ENCODE results near the gene NPNT.

NPNT gene

DNA sequence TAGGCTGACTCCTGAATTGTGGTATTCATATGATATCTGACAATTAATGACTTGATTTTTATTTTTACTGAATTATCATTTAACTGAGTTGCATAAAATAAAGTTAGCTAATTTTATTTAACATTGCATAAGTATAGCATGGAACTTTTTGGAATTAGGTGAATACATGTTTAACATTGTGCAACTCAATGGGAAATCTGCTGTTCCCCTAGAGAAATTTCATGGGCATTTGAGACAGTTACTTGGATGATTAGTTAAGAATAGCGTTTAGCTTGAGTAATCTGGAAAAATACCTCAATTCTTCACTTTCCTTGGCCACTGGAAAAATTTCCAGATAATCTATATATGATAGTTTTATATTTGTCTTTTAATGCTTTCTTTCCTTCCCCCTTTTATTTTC lies 42.5 kb downstream of the NPNT start:
- Histone ChIP-seq H3K27ac (no peak overlapping the region), H3K4me3 (ENCODE audit: low read depth, low read length) (no peak overlapping the region), H2AFZ (no peak overlapping the region), H3K9ac (no peak overlapping the region), H3K9me3 (ENCODE audit: control insufficient read depth, low read length) (no peaks in the 10 kb centered on the region), H3K79me2 (no peaks in the 10 kb centered on the region), H3K27me3 (ENCODE audit: control insufficient read depth, insufficient read depth, low read length) (no peaks in the 10 kb centered on the region), H3K4me1 (no peaks in the 10 kb centered on the region), H3K36me3 (ENCODE audit: control insufficient read depth, insufficient read depth, low read length) (no peaks in the 10 kb centered on the region), H3K4me2 (ENCODE audit: low read length) (no peak overlapping the region)
- TF ChIP-seq, protein P1, sequence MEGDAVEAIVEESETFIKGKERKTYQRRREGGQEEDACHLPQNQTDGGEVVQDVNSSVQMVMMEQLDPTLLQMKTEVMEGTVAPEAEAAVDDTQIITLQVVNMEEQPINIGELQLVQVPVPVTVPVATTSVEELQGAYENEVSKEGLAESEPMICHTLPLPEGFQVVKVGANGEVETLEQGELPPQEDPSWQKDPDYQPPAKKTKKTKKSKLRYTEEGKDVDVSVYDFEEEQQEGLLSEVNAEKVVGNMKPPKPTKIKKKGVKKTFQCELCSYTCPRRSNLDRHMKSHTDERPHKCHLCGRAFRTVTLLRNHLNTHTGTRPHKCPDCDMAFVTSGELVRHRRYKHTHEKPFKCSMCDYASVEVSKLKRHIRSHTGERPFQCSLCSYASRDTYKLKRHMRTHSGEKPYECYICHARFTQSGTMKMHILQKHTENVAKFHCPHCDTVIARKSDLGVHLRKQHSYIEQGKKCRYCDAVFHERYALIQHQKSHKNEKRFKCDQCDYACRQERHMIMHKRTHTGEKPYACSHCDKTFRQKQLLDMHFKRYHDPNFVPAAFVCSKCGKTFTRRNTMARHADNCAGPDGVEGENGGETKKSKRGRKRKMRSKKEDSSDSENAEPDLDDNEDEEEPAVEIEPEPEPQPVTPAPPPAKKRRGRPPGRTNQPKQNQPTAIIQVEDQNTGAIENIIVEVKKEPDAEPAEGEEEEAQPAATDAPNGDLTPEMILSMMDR (IDR thresholded peaks at IDR 0.05), result no peak

DNA sequence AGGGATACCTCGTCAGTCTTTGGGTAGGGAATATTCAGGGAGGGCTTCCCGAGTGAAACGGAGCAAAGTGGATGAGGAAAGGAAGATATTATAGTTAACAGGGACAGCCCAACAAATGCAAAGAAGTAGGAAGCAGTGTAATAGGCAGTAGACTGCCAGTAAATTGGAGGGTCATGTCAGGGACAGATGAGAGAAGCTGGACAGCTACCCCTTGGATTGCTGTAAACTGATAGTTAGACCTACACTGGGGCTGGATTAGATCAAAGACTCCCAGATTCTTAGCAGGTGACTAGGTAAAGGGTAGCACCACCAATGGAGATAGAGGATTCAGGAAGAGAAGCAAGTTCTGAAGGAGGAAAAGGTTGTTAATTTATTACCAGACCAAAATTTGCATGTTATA lies 48.0 kb downstream of the NPNT start:
- Histone ChIP-seq H2AFZ (no peak overlapping the region), H3K9me3 (ENCODE audit: control insufficient read depth, low read length) (no peaks in the 10 kb centered on the region), H3K4me3 (ENCODE audit: low read depth, low read length) (no peak overlapping the region), H3K4me1 (no peaks in the 10 kb centered on the region), H3K36me3 (ENCODE audit: control insufficient read depth, insufficient read depth, low read length) (no peaks in the 10 kb centered on the region), H3K27me3 (ENCODE audit: control insufficient read depth, insufficient read depth, low read length) (no peaks in the 10 kb centered on the region), H3K4me2 (ENCODE audit: low read length) (no peak overlapping the region), H3K9ac (no peak overlapping the region), H3K27ac (no peak overlapping the region), H3K79me2 (no peaks in the 10 kb centered on the region)
- TF ChIP-seq, protein P1 (IDR thresholded peaks at IDR 0.05), result no peak

DNA sequence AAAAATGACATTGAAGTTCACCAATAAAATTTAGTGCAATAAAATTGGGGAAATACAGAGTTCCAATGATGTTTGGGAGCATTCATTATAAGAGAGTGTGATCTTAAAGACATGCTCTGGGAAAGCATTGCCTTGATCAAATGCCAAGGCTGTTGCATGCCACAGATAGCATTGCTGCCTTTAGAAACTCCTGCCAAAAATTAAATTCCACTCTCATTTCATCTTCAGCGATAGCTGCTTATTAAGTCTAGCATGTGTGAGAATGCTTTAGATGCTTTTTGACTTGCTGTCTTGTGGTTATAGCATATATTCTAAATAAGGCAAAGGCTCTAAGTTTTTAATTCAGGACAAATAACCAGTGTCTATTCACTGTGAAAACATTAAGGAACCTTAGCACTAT lies 49.3 kb downstream of the NPNT start:
- Histone ChIP-seq H2AFZ (no peak overlapping the region), H3K4me3 (ENCODE audit: low read depth, low read length) (no peak overlapping the region), H3K79me2 (no peaks in the 10 kb centered on the region), H3K9ac (no peak overlapping the region), H3K36me3 (ENCODE audit: control insufficient read depth, insufficient read depth, low read length) (no peaks in the 10 kb centered on the region), H3K27ac (no peak overlapping the region), H3K4me1 (no peaks in the 10 kb centered on the region), H3K4me2 (ENCODE audit: low read length) (no peak overlapping the region), H3K27me3 (ENCODE audit: control insufficient read depth, insufficient read depth, low read length) (no peaks in the 10 kb centered on the region), H3K9me3 (ENCODE audit: control insufficient read depth, low read length) (no peaks in the 10 kb centered on the region)
- TF ChIP-seq, protein P1 (IDR thresholded peaks at IDR 0.05), result no peak

DNA sequence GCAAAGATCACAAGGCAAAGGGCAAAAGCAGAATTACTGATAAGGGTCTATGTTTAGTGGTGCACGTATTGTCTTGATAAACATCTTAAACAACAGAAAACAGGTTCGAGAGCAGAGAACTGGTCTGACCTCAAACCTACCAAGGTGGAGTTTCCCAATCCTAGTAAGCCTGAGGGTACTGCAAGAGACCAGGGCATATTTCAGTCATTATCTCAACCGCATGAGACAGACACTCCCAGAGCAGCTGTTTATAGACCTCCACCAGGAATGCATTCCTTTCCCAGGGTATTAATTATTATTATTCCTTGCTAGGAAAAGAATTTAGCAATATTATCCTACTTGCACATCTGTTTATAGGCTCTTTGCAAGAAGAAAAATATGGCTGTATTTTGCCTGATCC lies 51.5 kb downstream of the NPNT start:
- Histone ChIP-seq H3K36me3 (ENCODE audit: control insufficient read depth, insufficient read depth, low read length) (no peaks in the 10 kb centered on the region), H3K27me3 (ENCODE audit: control insufficient read depth, insufficient read depth, low read length) (no peaks in the 10 kb centered on the region), H3K4me3 (ENCODE audit: low read depth, low read length) (no peak overlapping the region), H3K9ac (no peak overlapping the region), H3K4me1 (no peaks in the 10 kb centered on the region), H3K9me3 (ENCODE audit: control insufficient read depth, low read length) (no peaks in the 10 kb centered on the region), H3K27ac (no peak overlapping the region), H3K79me2 (no peaks in the 10 kb centered on the region), H3K4me2 (ENCODE audit: low read length) (no peak overlapping the region), H2AFZ (no peak overlapping the region)
- TF ChIP-seq, protein P1 (IDR thresholded peaks at IDR 0.05), result no peak

DNA sequence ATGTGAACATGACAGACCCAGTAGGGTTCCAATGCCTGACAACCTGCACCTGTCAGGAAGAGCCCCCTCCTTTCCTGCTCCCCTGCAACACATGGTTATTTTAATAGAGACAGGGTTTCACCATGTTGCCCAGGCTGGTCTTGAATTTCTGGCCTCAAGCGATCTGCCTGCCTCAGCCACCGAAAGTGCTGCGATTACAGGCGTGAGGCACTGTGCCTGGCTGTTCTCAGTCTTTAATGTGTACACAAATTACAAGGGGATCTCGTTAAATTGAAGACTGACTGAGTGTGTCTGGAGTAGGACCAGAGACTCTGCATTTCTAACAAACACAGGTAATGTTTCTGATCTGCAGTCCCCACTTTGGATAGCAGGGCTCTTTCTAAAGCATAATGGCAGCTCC lies 55.4 kb downstream of the NPNT start:
- Histone ChIP-seq H3K27ac (no peak overlapping the region), H2AFZ (no peak overlapping the region), H3K36me3 (ENCODE audit: control insufficient read depth, insufficient read depth, low read length) (no peaks in the 10 kb centered on the region), H3K4me3 (ENCODE audit: low read depth, low read length) (no peak overlapping the region), H3K9ac (no peak overlapping the region), H3K4me1 (no peaks in the 10 kb centered on the region), H3K79me2 (no peaks in the 10 kb centered on the region), H3K4me2 (ENCODE audit: low read length) (no peak overlapping the region), H3K9me3 (ENCODE audit: control insufficient read depth, low read length) (no peaks in the 10 kb centered on the region), H3K27me3 (ENCODE audit: control insufficient read depth, insufficient read depth, low read length) (no peaks in the 10 kb centered on the region)
- TF ChIP-seq, protein P1 (IDR thresholded peaks at IDR 0.05), result no peak
